Hematopoietic multipotent progenitor cell treated with erythropoietin and hydrocortisone succinate and interleukin-3 and kit ligand, for 17 days (in vitro differentiated cells): ENCODE data around the gene TMCC3.
"Not testable (repeated sequence)": the region's sequence is repeated elsewhere in the genome, so short reads cannot be mapped to it uniquely, and the experiment has no call there.

Experiments used
- DNase-seq: peaks from one replicate; pipeline ENCODE4 v3.0.0-alpha.2; 2015; ENCODE audit warnings: low spot score

TMCC3 gene

GRCh38 chr12:94633401-94633800 lies 17.0 kb downstream of the TMCC3 start:
- no peak for DNase-seq

DNA sequence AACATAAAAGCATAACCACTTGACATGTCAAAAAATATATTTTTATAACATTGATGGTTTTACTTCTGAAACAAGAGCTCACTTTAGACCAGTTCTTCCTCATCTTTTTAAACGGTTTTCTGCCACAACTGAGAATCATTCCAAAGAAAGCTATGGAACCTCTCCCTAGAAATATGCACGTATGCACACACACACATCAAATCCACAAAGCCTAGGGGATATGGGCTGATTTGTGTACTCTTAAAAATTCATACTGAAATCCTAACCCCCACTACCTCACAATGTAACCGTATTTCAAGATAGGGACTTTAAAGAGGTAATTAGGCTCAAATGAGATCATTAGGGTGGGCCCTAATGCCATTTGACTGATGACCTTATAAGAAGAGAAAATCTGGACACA lies 19.3 kb downstream of the TMCC3 start:
- no peak for DNase-seq

GRCh38 chr12:94628819-94629472 lies 21.4 kb downstream of the TMCC3 start:
- DNase-seq: no peak

DNA sequence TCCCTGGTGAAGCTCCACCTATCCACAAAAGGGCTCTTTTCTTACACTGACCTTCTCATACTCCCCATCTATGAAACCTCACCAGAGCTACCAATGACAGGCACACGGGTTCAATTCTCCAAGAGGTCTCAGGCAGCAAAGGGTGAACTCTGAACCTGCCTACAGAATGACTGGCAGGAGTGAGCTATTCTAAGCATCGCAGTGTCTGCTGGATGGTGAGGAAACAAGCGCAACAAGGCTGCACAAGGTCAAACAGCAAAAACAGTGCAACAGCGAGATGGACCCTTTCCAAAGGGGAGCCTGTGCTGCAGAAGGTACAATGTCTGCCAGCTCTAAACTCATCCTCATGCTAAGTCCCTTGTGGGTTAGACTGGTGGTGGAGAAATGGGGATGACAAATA lies 22.0 kb downstream of the TMCC3 start:
- DNase-seq: no peak

GRCh38 chr12:94625531-94625930 lies 24.8 kb downstream of the TMCC3 start:
- no peak for DNase-seq

DNA sequence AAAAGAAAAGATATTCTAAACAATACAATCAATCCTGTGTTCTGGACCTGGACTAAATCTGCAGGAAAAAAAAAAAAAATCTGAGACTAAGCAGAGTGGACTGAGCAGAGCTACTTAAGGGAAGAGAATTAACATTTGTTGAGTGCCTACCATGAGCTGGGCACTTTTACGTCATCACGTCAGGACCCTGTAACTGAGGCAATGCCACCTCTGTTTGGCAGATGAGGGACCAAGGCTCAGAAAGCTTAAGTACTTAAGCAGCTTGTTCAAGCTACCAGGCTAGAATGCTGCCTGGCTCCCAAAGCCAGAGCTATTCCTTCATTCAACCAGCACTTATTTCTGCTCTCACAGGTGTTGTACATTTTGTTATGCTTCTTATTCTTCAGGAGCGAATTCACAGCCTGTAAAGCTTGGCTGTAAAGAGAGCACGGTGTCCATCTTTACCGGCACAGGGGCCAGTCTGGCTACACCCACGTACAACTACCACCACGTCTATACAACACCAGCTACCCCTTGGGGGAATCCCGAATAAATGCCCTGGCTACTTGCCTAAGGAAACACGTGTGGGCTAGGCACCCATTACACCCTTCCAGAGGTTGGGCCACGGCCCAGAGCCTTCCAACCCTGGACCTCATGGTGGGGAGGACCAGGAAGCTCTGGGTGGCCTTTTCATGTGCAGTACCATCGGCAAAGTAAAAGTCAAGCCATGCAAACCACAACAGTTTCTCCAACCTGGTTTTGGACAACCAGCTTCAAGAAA lies 27.0 kb downstream of the TMCC3 start:
- DNase-seq: no peak

DNA sequence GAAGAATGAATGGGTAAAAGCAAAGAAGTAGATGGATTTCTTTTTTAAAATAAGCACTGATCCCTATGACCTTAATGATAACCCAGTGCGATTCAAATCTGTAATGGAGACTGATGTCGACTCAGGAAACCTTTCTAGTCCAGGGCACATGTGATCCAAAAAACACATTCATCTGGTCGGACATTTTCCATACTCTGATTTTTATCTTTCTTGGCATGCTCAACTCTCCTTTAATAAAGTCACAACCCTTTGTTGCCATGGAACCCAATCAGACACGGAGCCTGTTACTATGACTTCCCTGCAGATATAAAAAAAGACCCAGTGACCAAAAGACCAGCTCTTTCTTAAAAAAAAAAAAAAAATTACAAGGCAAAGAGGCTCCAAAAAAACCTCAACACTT lies 27.9 kb downstream of the TMCC3 start:
- no peak for DNase-seq

DNA sequence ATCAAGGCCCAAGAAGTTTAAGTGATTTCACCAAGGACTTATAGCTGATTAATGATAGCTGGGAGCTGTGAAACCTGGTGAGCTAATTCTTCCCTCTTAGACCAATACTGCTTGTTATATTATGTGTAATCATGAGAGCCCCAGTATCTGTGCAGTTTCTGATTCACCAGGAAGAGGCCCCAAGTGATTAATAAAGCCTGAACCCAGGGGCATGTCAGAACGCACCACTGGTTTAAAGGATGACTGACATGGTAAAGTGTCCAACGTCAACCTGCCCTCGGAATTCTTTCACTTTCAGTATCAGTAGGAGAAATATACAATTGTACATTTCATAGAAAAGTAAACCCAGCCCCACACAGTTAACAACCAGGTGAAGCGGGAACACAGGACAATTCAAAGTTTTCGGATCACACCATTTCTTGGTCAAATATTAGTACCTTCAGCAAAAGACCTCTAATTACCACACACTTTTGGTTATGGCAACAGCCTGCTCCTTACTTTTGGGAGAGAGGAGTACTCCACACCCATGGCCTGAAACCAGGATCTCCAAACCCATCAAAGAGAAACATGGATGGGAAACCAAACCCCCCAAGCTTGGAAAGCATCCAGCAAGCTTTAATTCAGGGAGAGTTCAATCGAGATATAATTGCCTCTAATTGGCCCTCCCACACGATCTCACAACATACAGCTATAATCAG lies 28.5 kb downstream of the TMCC3 start:
- no peak for DNase-seq

- no peak for DNase-seq
These were observed 29.7 kb downstream of the TMCC3 start for GRCh38 chr12:94620621-94621020.

- no peak for DNase-seq
These were observed 31.2 kb downstream of the TMCC3 start for GRCh38 chr12:94618995-94619695.

- DNase-seq: no peak
These were observed 33.3 kb downstream of the TMCC3 start for GRCh38 chr12:94617101-94617500.

DNA sequence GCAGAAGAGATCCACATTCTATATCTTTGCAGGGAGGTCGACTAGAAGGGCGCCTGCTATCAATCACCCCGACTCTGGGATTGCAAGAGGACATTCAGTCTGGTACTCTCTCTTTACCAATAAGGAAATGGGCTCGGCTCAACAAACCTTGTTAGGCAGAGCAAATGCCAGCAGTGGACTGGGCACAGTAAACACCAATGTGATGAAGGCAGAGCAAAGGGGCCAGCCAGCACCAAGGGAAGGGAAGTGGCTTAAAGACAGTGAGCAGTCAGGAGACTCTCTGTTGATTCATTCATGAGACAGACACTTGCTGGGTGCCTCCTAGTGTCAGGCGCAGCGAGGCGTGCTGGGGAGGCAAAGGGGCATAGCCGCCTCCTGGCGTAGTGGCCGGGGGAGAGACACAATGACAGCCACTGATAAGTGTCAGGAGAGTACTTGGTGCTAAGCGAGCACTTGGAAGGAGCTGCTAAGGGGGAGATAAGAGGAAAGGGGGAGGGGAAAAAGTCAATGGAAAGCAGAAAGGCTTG lies 34.1 kb downstream of the TMCC3 start:
- no peak for DNase-seq

GRCh38 chr12:94615260-94616181 lies 34.8 kb downstream of the TMCC3 start:
- no peak for DNase-seq

GRCh38 chr12:94614288-94614721 lies 36.1 kb downstream of the TMCC3 start:
- no peak for DNase-seq

DNA sequence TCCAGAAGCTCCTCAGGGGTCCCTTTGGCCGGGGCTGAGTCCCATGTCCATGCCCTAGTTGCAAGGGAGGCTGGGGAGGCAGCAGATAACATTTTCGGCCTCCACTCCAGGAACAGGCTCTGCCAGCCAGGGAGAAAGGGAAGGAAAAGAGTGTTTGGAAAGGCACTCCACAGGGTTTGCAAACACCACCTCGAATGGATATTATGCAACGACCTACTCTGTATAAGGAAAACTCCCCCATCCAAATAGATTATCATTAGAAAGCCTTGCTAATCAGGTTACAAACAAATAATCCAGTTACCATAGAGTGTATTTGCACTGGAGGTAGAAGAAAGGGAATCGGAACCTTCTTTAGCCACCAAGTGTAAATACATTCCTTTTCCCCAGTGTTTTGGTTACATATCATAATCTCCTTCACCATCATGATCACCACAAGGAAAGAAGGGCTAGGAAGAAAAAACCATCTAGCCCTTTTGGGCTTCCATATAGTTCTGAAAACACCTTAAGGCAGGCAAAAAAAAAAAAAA lies 40.4 kb downstream of the TMCC3 start:
- no peak for DNase-seq

DNA sequence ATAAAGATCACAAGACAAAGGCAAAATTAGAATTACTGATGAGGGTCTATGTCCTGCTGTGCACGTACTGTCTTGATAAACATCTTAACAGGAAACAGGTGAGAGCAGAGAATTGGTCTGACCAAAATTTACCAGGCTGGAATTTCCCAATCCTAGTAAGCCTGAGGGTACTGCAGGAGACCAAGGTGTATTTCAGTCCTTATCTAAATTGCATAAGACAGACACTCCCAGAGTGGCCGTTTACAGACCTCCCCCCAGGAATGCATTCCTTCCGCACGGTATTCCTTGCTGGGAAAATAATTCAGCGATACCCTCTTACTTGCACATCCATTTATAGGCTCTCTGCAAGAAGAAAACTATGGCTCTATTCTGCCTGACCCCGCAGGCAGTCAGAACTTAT lies 43.5 kb downstream of the TMCC3 start:
- DNase-seq: not testable (repeated sequence)

- no peak for DNase-seq
These were observed 46.0 kb downstream of the TMCC3 start for GRCh38 chr12:94604366-94604698.

GRCh38 chr12:94603434-94604365 lies 46.7 kb downstream of the TMCC3 start:
- DNase-seq: peak; percentile 38

DNA sequence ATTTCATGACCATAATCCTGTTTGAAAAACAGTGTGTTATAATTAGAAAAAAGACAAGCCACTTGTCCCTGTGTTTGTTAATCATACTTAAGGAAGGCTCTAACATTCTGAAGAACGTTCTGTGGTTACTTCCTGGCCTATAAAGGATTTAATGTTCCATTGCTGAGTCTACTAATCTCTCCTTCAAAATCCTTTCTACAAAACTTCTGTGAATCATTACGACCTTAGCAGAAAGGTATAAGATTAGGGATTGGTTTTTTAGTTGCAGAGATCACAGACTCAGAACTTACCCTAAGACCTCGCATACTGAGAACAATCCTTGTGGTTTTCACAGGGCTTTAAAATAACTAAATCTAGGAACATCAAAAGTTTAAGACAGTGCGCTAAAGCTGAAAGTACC lies 48.3 kb downstream of the TMCC3 start:
- DNase-seq: no peak

DNA sequence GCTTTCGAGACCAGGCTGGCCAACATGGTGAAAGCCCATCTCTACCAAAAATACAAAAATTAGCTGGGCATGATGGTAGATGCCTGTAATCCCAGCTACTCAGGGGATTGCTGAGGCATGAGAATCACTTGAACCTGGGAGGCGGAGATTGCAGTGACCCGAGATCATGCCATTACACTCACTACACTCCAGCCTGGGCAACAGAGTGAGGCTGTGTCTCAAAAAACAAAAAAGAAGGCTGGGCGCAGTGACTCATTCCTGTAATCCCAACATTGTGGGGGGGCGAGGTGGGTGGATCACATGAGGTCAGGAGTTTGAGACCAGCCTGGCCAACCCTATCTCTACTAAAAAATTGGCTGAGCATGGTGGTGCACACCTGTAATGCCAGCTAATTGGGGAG lies 49.0 kb downstream of the TMCC3 start:
- not testable (repeated sequence) for DNase-seq
